Activated naive CD4-positive, alpha-beta T cell treated with anti-CD3 and anti-CD28 coated beads, Interleukin-2, amount 50 U/mL, for 24 hours (primary cell): ENCODE measurements around the gene NXNL1.
"Not testable (repeated sequence)": the region's sequence is repeated elsewhere in the genome, so short reads cannot be mapped to it uniquely, and the experiment has no call there.

Experiments
- H3K27ac Mint-ChIP-seq: one replicate; pipeline ENCODE4 v1.8.0; 2021; ENCODE audit warnings: mild to moderate bottlenecking, mixed read lengths
- H3K27me3 Mint-ChIP-seq: one replicate; pipeline ENCODE4 v1.8.0; 2021; ENCODE audit warnings: mixed read lengths
- H3K36me3 Mint-ChIP-seq: one replicate; pipeline ENCODE4 v1.8.0; 2021; ENCODE audit warnings: mixed read lengths
- H3K4me1 Mint-ChIP-seq: one replicate; pipeline ENCODE4 v1.8.0; 2021; ENCODE audit warnings: mixed read lengths
- H3K4me3 Mint-ChIP-seq: one replicate; pipeline ENCODE4 v1.8.0; 2021; ENCODE audit warnings: mild to moderate bottlenecking, mixed read lengths
- H3K9me3 Mint-ChIP-seq: one replicate; pipeline ENCODE4 v1.8.0; 2021; ENCODE audit warnings: mixed read lengths

The NXNL1 gene

GRCh38 chr19:17490411-17490810, 29.7 kb upstream of the NXNL1 start:
- no peak overlapping the region for H3K4me3 Mint-ChIP-seq
- no peaks in the 10 kb centered on the region for H3K9me3 Mint-ChIP-seq
- no peaks in the 10 kb centered on the region for H3K27me3 Mint-ChIP-seq
- H3K27ac Mint-ChIP-seq: no peak overlapping the region
- H3K36me3 Mint-ChIP-seq: no peaks in the 10 kb centered on the region
- H3K4me1 Mint-ChIP-seq: peaks cover 40% of the 10 kb centered on the region

- Mint-ChIP-seq H3K4me3 (no peak overlapping the region), H3K9me3 (no peaks in the 10 kb centered on the region), H3K27me3 (no peaks in the 10 kb centered on the region), H3K4me1 (peaks cover 40% of the 10 kb centered on the region), H3K27ac (peak overlapping the region; percentile 14), H3K36me3 (no peaks in the 10 kb centered on the region)
These were observed 28.8 kb upstream of the NXNL1 start for GRCh38 chr19:17489392-17490030.

- Mint-ChIP-seq H3K27me3 (no peaks in the 10 kb centered on the region), H3K9me3 (no peaks in the 10 kb centered on the region), H3K36me3 (no peaks in the 10 kb centered on the region), H3K27ac (peak overlapping the region; percentile 85), H3K4me1 (peaks cover 40% of the 10 kb centered on the region), H3K4me3 (peak overlapping the region; percentile 55)
These were observed 28.1 kb upstream of the NXNL1 start for GRCh38 chr19:17488593-17489391.

DNA sequence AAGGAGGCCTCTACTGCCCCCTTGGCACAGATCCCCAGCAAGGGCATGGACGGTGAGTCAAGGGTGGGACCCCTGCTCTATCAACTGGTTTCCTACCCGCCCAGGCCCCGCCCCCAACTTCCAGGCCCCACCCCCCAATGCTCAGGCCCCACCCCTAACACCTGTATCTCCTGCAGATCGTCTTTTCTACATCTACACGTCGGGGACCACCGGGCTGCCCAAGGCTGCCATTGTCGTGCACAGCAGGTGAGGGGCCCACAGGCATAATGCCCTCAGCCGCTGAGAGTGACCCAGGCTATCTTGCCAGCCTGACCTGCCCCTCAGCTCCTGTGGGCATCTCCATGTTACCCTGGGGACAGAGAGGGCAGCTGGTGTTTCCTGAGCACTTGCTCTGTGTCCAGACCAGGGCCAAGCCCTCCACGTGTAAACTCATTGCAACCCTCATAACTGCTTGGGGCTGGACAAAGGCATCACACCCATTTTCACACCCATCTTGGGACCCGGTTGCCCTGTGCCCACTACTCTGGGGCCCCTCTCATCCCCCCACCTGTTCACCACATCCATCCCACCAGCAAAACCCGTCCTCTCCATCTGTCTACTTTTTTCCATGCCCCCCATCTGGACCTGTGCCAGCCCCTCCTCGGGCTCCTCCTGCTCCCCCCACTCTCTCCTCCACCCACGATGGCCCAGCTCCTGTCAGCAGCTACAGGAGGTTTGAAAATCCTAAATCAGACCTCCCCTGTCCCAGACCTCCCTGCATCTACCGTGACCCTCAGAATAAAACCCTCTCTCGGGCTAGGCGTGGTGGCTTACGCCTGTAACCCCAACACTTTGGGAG, 26.8 kb upstream of the NXNL1 start:
- H3K4me1 Mint-ChIP-seq: peaks cover 40% of the 10 kb centered on the region
- no peaks in the 10 kb centered on the region for H3K36me3 Mint-ChIP-seq
- H3K4me3 Mint-ChIP-seq: no peak overlapping the region
- no peak overlapping the region for H3K27ac Mint-ChIP-seq
- no peaks in the 10 kb centered on the region for H3K9me3 Mint-ChIP-seq
- no peaks in the 10 kb centered on the region for H3K27me3 Mint-ChIP-seq

- Mint-ChIP-seq H3K4me1 (peaks cover 40% of the 10 kb centered on the region), H3K4me3 (no peak overlapping the region), H3K27me3 (no peaks in the 10 kb centered on the region), H3K9me3 (no peaks in the 10 kb centered on the region), H3K36me3 (no peaks in the 10 kb centered on the region), H3K27ac (no peak overlapping the region)
These were observed 26.0 kb upstream of the NXNL1 start for GRCh38 chr19:17486545-17487240.

GRCh38 chr19:17484520-17485185, 23.9 kb upstream of the NXNL1 start:
- H3K27me3 Mint-ChIP-seq: no peaks in the 10 kb centered on the region
- H3K27ac Mint-ChIP-seq: no peak overlapping the region
- no peaks in the 10 kb centered on the region for H3K9me3 Mint-ChIP-seq
- peaks cover 22% of the 10 kb centered on the region for H3K4me1 Mint-ChIP-seq
- no peak overlapping the region for H3K4me3 Mint-ChIP-seq
- H3K36me3 Mint-ChIP-seq: no peaks in the 10 kb centered on the region

DNA sequence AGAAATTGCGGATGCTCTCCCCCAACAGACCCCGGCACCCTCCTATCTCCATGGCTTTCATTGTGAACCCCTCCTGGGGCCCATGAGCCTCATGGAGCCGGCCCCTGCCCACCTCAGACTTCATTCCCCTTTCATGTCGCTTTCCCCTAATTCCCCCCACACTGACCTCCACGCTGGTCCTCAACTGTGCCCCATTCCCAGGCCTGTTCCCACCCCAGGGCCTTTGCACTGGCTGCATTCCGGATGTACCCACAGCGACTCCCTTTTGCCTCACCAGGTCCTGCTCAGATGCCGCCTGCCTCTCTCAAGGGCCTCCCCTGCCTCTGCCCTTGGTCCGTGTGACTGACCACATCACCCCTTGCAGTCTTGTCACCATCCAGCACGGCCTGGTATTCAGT, 22.9 kb upstream of the NXNL1 start:
- H3K27ac Mint-ChIP-seq: no peak overlapping the region
- no peaks in the 10 kb centered on the region for H3K27me3 Mint-ChIP-seq
- no peaks in the 10 kb centered on the region for H3K9me3 Mint-ChIP-seq
- H3K4me1 Mint-ChIP-seq: peaks cover 12% of the 10 kb centered on the region
- no peak overlapping the region for H3K4me3 Mint-ChIP-seq
- H3K36me3 Mint-ChIP-seq: no peaks in the 10 kb centered on the region

DNA sequence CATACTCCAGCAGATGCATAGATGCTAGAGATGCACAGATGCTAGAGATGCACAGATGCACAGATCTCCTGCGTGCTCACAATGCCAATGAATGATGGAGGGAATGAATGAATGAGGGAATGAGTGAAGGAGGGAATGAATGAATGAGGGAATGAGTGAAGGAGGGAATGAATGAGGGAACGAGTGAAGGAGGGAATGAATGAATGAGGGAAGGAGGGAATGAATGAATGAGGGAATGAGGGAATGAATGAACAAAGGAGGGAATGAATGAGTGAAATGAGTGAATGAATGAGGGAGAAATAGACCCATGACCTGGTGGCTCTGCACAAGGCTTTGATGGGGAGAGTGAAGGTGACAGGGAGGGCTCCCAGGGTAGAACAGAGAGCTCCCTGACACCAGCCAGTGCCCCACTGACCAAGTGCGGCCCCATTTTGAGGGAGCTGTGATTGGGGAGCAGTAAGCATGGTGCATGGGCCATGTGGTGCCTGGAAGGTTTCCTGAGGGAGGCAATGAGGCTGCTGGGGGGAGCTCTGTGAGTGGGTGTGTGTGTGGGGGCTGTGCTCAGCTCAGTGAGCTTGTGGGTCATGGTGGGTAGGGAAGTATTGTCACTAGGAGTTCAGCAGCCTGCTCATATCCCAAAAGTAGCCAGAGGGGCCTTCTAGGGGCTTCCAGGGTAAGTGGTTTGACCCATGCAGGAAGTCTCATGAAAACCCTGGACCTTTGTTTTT, 22.3 kb upstream of the NXNL1 start:
- H3K4me3 Mint-ChIP-seq: no peak overlapping the region
- H3K9me3 Mint-ChIP-seq: no peaks in the 10 kb centered on the region
- H3K27ac Mint-ChIP-seq: no peak overlapping the region
- H3K36me3 Mint-ChIP-seq: no peaks in the 10 kb centered on the region
- no peaks in the 10 kb centered on the region for H3K27me3 Mint-ChIP-seq
- H3K4me1 Mint-ChIP-seq: peaks cover 6% of the 10 kb centered on the region

GRCh38 chr19:17481986-17482385, 21.3 kb upstream of the NXNL1 start:
- no peaks in the 10 kb centered on the region for H3K9me3 Mint-ChIP-seq
- H3K4me3 Mint-ChIP-seq: no peak overlapping the region
- H3K27me3 Mint-ChIP-seq: no peaks in the 10 kb centered on the region
- no peaks in the 10 kb centered on the region for H3K36me3 Mint-ChIP-seq
- no peaks in the 10 kb centered on the region for H3K4me1 Mint-ChIP-seq
- H3K27ac Mint-ChIP-seq: no peak overlapping the region

- Mint-ChIP-seq H3K4me1 (no peaks in the 10 kb centered on the region), H3K36me3 (no peaks in the 10 kb centered on the region), H3K4me3 (no peak overlapping the region), H3K27me3 (no peaks in the 10 kb centered on the region), H3K9me3 (no peaks in the 10 kb centered on the region), H3K27ac (no peak overlapping the region)
These were observed 18.6 kb upstream of the NXNL1 start for GRCh38 chr19:17479325-17479791.

DNA sequence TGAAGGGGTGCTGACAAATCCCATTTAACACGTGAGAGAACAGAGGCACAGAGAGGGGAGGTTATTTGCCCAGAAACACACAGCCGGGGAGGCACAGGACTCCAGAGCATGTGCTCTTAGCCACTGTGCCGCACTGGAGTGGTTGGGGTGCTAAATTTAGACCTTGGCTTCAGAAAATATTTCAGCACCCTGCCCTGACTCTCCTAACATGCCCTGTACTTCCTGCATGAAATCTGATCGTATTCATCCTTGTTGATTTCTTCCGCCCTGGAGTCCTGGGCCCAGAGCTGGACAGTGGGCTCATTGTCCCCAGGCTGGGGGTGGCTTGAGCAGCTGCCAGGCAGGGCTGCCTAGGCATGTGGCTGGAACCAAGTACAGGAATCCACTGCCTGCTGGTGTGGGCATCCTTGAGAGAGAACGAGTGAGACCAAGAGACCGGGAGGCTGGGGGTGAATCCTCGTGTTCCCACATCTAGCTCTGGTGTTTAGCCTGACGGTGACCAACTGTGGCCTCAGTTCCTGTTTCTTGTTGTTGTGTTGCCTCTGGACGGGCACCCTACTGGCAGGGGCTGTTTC, 14.9 kb upstream of the NXNL1 start:
- no peak overlapping the region for H3K4me3 Mint-ChIP-seq
- H3K27ac Mint-ChIP-seq: no peak overlapping the region
- H3K27me3 Mint-ChIP-seq: no peaks in the 10 kb centered on the region
- H3K9me3 Mint-ChIP-seq: no peaks in the 10 kb centered on the region
- H3K4me1 Mint-ChIP-seq: peaks cover 10% of the 10 kb centered on the region
- no peaks in the 10 kb centered on the region for H3K36me3 Mint-ChIP-seq

DNA sequence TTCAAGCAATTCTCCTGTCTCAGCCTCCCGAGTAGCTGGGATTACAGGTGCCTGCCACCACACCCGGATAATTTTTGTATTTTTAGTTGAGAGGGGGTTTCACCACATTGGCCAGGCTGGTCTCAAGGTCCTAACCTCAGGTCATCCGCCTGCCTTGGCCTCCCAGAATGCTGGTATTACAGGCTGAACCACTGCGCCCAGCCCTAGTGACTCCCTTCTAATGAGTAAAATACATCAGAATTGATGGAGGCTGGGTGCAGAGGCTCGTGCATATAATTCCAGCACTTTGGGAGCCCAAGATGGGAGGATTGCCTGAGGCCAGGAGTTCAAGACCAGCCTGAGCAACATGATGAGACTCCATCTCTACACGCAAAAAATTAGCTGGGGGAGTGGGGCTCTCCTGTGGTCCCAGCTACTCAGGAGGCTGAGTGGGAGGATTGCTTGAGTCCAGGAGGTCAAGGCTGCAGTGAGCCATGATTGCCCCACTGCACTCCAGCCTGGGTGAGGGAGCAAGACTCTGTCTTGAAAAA, 14.3 kb upstream of the NXNL1 start:
- H3K27ac Mint-ChIP-seq, H3K9me3 Mint-ChIP-seq, H3K27me3 Mint-ChIP-seq, H3K36me3 Mint-ChIP-seq, H3K4me3 Mint-ChIP-seq: not testable (repeated sequence)
- H3K4me1 Mint-ChIP-seq: peaks cover 11% of the 10 kb centered on the region

- no peaks in the 10 kb centered on the region for H3K9me3 Mint-ChIP-seq
- peak overlapping the region; percentile 33 for H3K4me3 Mint-ChIP-seq
- H3K36me3 Mint-ChIP-seq: no peaks in the 10 kb centered on the region
- peaks cover 26% of the 10 kb centered on the region for H3K4me1 Mint-ChIP-seq
- peak overlapping the region; percentile 41 for H3K27ac Mint-ChIP-seq
- no peaks in the 10 kb centered on the region for H3K27me3 Mint-ChIP-seq
These were observed 12.3 kb upstream of the NXNL1 start for GRCh38 chr19:17473041-17473440.
